Mammary epithelial cell (primary cell): ENCODE data around the gene ANKS1B.

Experiments
- EZH2 ChIP-seq: IDR thresholded peaks from 2 replicates; pipeline ENCODE4 v1.6.1; 2012; ENCODE audit warnings: low read length, inconsistent platforms, borderline replicate concordance
- TF ChIP-seq, protein P1 (sequence below), 2 donors: IDR thresholded peaks in 1 of 2; conservative IDR thresholded peaks in 1 of 2; 2 replicates each; pipeline ENCODE4 v1.5.1; 2011 to 2012; ENCODE audit warnings: inconsistent platforms in 2 of 2, low read length in 2 of 2, mild to moderate bottlenecking in 2 of 2, control low read depth in 1 of 2, low read depth in 1 of 2; ENCODE audit not compliant: insufficient read depth in 1 of 2; ENCODE audit errors: extremely low read depth in 1 of 2

- TF ChIP-seq, protein P1, sequence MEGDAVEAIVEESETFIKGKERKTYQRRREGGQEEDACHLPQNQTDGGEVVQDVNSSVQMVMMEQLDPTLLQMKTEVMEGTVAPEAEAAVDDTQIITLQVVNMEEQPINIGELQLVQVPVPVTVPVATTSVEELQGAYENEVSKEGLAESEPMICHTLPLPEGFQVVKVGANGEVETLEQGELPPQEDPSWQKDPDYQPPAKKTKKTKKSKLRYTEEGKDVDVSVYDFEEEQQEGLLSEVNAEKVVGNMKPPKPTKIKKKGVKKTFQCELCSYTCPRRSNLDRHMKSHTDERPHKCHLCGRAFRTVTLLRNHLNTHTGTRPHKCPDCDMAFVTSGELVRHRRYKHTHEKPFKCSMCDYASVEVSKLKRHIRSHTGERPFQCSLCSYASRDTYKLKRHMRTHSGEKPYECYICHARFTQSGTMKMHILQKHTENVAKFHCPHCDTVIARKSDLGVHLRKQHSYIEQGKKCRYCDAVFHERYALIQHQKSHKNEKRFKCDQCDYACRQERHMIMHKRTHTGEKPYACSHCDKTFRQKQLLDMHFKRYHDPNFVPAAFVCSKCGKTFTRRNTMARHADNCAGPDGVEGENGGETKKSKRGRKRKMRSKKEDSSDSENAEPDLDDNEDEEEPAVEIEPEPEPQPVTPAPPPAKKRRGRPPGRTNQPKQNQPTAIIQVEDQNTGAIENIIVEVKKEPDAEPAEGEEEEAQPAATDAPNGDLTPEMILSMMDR (conservative IDR thresholded peaks at IDR 0.05 in 1 of 2, IDR thresholded peaks at IDR 0.05 in 1 of 2; ENCODE audit: extremely low read depth in 1 of 2, insufficient read depth in 1 of 2, low read depth in 1 of 2, low read length in 2 of 2): no peak
- TF ChIP-seq EZH2: no peak
Measured at GRCh38 chr12:99916555-99916954, 68.2 kb downstream of the ANKS1B start.
